Tibial artery (tissue), 4 donors: ENCODE data around the gene CEACAM21.

ENCODE experiments used
- DNase-seq, 2 donors: peaks; one replicate each; pipeline ENCODE4 v3.0.0-alpha.2; 2019
- H3K27ac ChIP-seq, 2 donors: fragments of 200-600 bp; sonication (generic) in 1 of 2; 1 replicate in 1 of 2; 2 replicates in 1 of 2; pipeline ENCODE4 v1.5.1; 2018 to 2019; ENCODE audit warnings: mild to moderate bottlenecking in 1 of 2
- H3K27me3 ChIP-seq, 2 donors: fragments of 200-600 bp; sonication (generic) in 1 of 2; one replicate each; pipeline versions ENCODE4 v1.5.1 to v1.6.0; 2016 to 2019
- H3K36me3 ChIP-seq, 3 donors: fragments of 200-600 bp; sonication (generic) in 2 of 3; one replicate each; pipeline ENCODE4 v1.5.1; 2016 to 2019; ENCODE audit warnings: mild to moderate bottlenecking in 2 of 3
- H3K4me1 ChIP-seq, 4 donors: fragments of 200-600 bp; sonication (generic) in 2 of 4; 1 replicate in 3 of 4; 2 replicates in 1 of 4; pipeline ENCODE4 v1.5.1; 2016 to 2019
- H3K4me3 ChIP-seq, 2 donors: fragments of 200-600 bp; sonication (generic) in 1 of 2; 1 replicate in 1 of 2; 2 replicates in 1 of 2; pipeline ENCODE4 v1.5.1; 2018 to 2019; ENCODE audit warnings: mild to moderate bottlenecking in 2 of 2
- H3K9me3 ChIP-seq, 3 donors: fragments of 200-600 bp; sonication (generic) in 1 of 3; one replicate each; pipeline ENCODE4 v1.5.1; 2016 to 2019
- intact Hi-C: fragments of 100-400 bp; cut with DNase I; formaldehyde crosslinking; loops from one replicate; pipeline ENCODE4 v1.15.0; 2023; ENCODE audit warnings: low total_unique reads
- TF ChIP-seq, protein P1 (sequence below), 2 experiments: fragments of 200-600 bp in 1 of 2; fragments of 450-650 bp in 1 of 2; IDR thresholded peaks; one replicate each; pipeline ENCODE4 v1.5.1; 2017 to 2019; ENCODE audit warnings: antibody characterized with exemption in 2 of 2, mild to moderate bottlenecking in 1 of 2, moderate library complexity in 1 of 2

CEACAM21 gene

DNA sequence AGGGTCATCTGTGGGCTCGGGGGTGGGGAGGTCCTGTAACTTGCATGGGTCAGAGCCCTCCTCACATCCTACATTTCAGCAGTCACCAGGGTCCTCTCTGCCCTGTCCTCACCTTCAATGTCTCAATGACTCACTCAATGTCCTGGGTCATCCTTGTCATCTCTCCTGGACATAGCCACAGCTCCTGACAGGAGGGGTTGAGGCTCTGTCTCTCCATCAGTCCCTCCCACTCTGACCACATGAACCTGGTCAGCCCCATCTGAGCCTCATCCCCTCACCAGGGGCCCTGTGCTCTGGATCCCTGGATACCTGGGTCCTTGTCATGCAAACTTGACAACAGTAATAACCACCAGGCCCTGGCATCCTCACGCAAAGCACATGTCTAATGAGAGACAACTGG lies 13.4 kb downstream of the CEACAM21 start:
- no peaks in the 10 kb centered on the region for H3K9me3 ChIP-seq
- TF ChIP-seq, protein P1, sequence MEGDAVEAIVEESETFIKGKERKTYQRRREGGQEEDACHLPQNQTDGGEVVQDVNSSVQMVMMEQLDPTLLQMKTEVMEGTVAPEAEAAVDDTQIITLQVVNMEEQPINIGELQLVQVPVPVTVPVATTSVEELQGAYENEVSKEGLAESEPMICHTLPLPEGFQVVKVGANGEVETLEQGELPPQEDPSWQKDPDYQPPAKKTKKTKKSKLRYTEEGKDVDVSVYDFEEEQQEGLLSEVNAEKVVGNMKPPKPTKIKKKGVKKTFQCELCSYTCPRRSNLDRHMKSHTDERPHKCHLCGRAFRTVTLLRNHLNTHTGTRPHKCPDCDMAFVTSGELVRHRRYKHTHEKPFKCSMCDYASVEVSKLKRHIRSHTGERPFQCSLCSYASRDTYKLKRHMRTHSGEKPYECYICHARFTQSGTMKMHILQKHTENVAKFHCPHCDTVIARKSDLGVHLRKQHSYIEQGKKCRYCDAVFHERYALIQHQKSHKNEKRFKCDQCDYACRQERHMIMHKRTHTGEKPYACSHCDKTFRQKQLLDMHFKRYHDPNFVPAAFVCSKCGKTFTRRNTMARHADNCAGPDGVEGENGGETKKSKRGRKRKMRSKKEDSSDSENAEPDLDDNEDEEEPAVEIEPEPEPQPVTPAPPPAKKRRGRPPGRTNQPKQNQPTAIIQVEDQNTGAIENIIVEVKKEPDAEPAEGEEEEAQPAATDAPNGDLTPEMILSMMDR (IDR thresholded peaks at IDR 0.05): no peak
- H3K4me3 ChIP-seq: no peak overlapping the region

DNA sequence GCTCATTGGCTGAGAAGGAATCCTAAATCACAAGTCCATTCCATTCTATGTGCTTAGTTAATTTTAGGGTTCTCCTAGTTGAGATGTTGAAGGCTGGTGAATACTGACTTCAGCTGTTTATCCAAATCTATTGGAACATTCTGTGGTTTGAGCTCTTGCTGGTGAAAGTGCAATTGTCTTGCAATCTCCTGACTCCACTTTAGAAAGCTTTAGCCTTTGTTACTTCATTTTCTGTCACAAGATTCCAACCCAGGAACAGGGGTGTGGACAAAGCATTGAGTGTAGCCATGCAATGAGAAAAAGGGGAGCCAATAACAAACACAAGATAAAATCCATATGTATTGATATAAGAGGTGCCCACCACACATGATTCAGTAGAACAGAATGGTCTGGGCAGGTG lies 15.0 kb downstream of the CEACAM21 start:
- DNase-seq: no peak
- Histone ChIP-seq H3K4me1 (no peaks in the 10 kb centered on the region), H3K4me3 (no peak overlapping the region), H3K36me3 (no peaks in the 10 kb centered on the region), H3K27ac (no peak overlapping the region), H3K9me3 (no peaks in the 10 kb centered on the region), H3K27me3 (peaks cover 0 to 7% of the 10 kb centered on the region in 2 donors)
- intact Hi-C loops: no loop called here
- TF ChIP-seq, protein P1 (IDR thresholded peaks at IDR 0.05): no peak

More for the DNA sequence above, 13.4 kb downstream of the CEACAM21 start:
- Histone ChIP-seq H3K27me3 (peaks cover 0 to 10% of the 10 kb centered on the region in 2 donors), H3K27ac (no peak overlapping the region), H3K4me1 (no peaks in the 10 kb centered on the region), H3K36me3 (no peaks in the 10 kb centered on the region)
- no peak for DNase-seq
- intact Hi-C loops: no loop called here

DNA sequence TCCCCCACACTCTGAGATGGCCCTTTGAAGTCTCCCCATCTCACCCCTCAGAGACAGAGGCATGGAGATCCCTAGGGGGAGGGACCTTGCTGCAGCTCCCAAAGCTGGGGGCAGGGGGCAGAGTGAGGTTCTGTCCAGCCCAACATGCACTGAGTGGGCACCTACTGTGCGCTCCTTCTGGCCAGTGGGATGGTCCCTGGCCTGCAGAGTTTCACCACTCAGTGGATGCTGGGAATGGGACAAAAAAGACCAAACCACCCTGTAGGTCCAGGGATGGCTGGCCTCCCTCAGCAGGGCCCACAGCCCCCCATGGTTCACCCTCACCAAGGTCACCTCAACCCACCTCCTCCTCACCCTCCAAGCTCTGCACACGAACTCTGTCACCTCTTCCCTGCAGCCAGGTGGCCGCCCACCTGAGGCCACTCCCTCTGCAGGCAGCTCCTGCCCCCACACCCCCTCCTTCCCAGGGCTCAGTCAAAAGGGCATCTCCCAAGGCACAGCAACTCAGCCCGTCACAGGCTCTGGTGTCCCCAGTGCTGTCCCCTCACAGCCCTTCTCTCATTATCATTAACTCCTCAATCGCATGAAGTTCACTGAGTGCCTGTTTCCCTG lies 16.1 kb downstream of the CEACAM21 start:
- Histone ChIP-seq H3K27me3 (peaks cover 0 to 13% of the 10 kb centered on the region in 2 donors), H3K9me3 (no peaks in the 10 kb centered on the region), H3K4me3 (no peak overlapping the region), H3K4me1 (no peaks in the 10 kb centered on the region), H3K36me3 (no peaks in the 10 kb centered on the region), H3K27ac (no peak overlapping the region)
- intact Hi-C loops: no loop called here
- no peak for DNase-seq
- TF ChIP-seq, protein P1 (IDR thresholded peaks at IDR 0.05): no peak

DNA sequence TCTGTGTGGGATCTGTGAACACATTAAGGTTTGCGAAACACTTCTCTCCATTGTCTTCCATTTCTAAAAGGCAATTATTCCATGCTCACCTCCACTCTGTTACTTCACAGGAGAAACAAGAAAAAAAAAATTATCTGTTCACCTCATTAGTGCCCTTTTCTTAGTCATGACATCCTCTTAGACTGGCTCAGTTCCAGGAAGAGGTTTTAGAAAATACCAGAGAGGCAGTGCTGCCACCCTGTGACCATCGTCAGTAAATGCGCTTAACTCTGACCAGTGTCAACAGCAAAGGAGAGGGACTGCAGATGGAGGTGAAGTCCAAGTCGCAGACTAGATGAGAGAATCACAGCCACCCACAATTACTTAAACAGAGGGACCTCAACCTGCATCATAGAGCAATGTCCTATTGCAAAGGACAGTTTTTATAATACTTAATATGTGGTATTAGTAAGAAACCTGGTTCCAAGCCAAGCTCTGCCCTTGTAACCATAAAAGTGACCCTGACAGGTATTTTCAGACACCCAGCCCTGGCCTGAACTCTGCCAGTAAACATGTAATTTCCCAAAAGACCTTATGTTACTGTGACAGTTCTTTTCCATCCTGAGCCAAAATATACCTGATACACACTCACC lies 19.4 kb downstream of the CEACAM21 start:
- intact Hi-C loops: no loop called here
- no peak for DNase-seq
- no peaks in the 10 kb centered on the region for H3K9me3 ChIP-seq
- H3K36me3 ChIP-seq: no peaks in the 10 kb centered on the region
- no peaks in the 10 kb centered on the region for H3K4me1 ChIP-seq
- H3K27me3 ChIP-seq: peaks cover 0 to 17% of the 10 kb centered on the region in 2 donors
- TF ChIP-seq, protein P1 (IDR thresholded peaks at IDR 0.05): peak in 1 of 2 experiments; percentile 27
- H3K4me3 ChIP-seq: no peak overlapping the region
- no peak overlapping the region for H3K27ac ChIP-seq

DNA sequence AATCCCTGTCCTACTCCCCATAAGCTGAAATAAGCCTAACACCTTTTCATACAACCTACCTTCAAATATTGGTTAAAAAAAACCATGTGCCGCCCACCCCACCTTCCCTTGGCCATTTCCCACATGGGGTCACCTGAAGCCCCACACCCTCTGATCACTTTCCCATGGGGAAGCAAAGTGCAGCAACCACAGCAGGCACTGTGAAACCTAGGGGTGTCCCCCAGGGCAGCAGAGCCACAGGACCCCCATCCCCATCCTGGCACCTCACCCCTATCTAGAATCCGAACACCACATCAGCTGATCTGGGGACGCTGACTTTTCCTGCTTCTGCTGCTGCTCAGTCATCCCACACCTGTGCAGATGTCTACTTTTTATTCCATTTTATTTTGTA lies 19.9 kb downstream of the CEACAM21 start:
- Histone ChIP-seq H3K36me3 (no peaks in the 10 kb centered on the region), H3K27ac (no peak overlapping the region), H3K4me1 (no peaks in the 10 kb centered on the region), H3K27me3 (peaks cover 0 to 17% of the 10 kb centered on the region in 2 donors), H3K9me3 (no peaks in the 10 kb centered on the region), H3K4me3 (no peak overlapping the region)
- intact Hi-C loops: no loop called here
- TF ChIP-seq, protein P1 (IDR thresholded peaks at IDR 0.05): no peak
- no peak for DNase-seq
